Amygdala (tissue), 56 donors: ENCODE measurements around the gene DPYD.

Experiments
- DNase-seq, 56 donors: peaks; one replicate each; lab custom pipeline; 2025; lab: John Stamatoyannopoulos, UW

The DPYD gene

DNA sequence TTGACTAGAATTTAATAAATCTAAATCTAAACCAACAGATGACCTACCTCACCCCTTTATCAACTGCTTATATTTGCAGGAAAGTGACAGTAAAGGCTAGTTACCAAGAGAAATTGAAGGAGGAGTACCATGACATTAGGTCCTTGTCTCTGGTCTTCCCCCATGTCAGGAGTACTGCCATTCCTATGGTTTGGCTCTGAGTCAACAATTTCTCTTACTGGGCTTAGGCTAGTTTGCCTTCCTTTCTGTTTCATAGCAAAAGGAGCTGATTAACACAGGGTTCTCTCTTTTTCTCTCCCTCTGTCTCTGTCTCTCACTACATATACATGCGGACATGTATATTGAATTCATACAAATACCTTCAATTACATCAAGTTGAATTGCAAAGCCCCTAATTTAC lies 579.9 kb downstream of the DPYD start:
- no peak for DNase-seq

DNA sequence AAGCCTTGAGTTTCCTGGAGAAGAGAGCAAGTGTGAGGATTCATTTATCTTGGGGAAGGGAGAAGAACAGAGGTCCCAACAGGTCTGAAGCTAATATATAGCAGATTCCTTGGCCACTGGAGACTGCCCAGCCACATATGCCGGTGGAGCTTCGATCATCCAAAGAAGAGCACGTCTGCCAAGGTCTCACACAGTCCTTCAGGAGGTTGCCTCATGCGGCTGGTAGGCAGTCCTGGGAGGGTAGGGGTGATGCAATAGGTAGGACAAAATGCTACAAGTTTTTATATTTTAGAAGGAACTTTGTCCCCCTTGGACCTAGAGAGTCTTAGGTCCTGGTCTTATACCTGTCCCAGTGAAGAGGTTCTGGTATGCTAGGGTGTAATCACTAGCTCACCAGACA lies 582.5 kb downstream of the DPYD start:
- no peak for DNase-seq

DNA sequence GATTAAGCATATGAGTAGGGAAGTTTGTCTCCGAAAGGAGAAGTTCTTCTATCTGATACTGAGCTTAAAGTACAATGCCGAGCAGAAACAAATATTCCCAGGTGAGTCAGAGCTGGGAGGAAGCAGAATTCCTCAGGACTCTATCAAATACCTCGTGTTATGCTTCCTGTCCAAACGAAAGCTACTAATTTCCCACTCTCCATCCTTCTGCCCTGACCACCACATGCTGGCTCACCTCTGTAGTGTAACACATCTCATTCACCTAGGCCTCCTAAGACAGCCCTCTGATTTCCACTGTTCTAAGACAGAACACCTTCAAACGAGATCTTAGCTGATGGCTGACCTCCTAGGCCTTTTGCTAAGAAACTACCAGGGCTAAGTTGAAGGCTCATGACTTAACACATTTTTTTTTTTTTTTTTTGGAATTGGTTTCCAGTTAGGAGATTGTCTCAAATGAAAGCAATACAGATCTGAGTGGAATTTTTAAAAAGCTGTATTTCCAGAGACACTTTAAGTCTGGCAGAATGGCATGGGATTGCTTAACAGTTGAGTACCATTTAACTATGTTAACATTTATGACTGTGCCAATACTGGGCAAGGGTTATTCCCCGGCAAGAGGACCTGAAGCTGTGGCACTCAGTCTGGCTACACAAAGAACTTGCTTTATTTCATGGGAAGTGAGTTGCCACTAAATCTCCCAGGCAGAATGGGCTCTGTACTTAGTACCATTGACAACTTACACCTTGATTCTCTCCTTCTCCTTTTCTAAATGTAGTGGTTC lies 583.4 kb downstream of the DPYD start:
- DNase-seq = no peak

DNA sequence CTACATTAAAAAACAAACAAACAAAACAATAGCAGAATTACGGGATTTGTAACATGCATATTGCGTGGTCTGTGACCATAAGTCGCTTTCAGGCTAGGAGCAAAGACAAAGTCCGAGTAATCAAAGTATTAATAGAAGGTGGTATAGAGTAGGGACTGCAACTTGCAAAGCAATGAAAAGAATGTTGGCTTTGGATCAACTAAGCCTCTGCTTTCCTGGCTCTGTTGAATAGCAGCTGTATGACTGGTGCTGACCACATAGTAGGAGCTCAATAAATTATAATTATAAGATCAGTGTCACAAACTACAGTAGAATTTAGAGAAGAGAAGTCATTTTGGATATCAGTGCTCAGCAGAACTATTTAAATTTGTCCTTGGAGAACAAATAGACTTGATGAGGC lies 586.4 kb downstream of the DPYD start:
- DNase-seq = no peak

DNA sequence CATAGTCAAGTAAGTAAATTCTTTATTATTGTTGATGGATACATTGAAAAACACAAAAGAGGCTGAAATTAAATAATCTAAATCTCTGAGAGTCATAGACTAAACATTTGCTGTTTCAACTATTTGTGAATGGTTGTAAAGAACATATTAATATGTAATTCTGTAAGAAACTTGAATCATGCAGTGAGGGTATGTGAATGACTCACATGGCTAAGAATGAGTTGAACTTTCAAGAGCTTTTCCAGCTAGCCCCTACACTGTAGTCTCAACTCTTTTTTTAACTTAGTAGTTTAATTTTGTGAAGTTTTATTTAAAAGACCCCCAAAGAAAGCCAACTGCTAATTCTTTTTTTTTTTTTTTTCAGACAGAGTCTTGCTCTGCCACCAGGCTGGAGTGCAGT lies 588.1 kb downstream of the DPYD start:
- DNase-seq = no peak

DNA sequence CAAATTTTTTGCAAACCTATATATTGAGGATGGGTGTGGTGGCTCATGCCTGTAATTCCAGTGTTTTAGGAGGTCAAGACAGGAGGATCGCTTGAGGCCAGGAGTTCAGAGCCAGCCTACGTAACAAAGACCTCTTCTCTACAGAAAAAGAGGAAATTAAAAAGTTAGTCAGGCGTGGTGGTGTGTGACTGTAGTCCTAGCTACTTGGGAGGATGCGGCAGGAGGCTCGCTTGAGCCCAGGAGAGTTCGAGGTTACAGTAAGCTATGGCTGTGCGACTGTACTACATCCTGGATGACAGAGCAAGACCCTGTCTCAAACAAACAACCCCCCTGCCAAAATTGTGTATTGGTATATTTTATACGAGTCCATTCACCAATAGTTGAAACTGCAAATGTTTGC lies 589.7 kb downstream of the DPYD start:
- no peak for DNase-seq

DNA sequence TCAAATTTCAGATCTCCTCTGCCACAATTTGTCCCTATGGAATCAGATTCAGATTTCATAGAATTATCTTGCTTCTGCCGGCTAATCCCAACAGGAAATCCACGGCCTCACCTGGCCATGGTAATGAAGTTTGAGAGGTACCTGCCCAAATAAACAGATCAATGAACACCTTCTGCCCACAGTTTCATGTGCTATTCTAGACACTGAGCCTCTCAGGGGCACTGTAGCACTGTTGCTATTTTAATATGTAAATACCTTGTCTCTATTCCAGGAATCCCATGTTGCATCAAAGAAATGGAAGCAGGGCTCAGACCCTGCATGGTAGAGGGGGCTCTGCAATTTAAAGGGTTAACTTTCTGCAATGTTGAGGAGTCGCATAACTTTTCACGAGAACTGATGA lies 606.1 kb downstream of the DPYD start:
- DNase-seq = no peak

DNA sequence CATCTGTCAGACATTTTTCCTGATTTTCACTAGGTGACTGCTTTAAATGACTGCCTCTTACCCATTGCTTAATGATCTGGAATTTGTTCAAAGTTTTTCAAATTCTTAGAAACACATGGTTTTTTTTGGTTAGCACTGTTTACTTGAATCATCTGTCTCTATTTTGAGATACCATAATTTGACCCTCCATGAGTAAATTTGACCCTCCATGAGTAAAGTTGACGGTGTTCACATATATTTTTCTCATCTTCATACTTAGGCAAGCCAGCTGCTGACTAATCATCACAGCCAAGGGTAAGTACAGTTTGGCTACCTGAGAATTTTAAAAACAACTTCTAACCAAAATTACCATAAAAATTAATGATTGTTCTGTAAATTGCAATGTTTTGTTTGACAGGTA lies 612.7 kb downstream of the DPYD start:
- DNase-seq = no peak

DNA sequence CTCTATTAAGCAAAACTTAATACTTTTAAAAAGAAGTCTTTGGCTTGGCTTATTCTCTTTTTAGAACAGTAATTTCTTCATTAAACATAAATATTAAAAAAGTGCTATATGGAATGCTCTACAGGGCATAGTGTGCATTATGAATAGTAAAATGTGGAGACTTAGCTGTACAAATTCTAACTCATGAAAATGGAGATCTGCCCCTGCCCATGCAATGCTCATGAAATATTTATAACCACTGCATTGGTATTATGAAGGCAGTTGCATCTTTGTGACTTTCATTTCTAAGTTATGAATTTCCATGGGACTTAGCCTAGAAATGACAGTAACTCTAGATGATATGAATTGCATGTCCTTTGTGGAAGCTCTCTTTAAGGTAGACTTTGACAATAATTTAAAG lies 613.3 kb downstream of the DPYD start:
- DNase-seq = no peak

DNA sequence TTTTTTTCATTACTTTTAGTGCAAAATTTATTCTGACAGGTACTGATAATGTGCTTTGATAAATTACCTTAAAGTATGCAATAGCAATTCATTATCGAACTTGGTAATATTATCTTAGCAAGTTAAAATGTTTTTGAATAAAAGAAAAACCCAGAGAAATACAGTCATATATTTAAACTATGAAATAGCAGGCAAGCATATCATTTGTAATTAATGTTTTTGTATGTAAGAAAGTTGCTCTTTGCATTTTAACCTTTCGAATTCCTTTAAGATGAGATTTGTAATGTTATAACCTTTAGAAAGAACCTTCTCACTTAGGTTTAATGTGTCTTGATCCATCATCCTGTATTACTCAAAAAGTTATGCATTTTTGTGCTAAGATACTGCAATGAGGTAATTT lies 613.7 kb downstream of the DPYD start:
- no peak for DNase-seq

DNA sequence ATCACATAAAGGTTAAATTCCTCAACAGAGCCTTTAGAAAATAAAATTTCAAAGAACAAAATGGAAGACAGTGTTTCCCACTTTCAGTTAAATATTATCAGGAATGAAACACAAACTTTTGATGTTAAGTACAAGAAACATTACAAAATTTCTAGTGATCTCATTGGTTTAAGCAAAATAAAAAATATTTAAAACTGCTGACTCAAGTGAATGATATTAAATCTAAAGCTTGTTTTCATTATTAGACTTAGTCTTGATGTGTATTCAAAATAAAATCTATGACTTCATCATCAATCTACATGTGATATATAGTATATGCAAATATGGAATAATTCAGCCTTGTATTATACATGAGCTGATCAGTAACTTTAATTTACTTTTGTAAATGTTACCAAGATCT lies 614.3 kb downstream of the DPYD start:
- no peak for DNase-seq

DNA sequence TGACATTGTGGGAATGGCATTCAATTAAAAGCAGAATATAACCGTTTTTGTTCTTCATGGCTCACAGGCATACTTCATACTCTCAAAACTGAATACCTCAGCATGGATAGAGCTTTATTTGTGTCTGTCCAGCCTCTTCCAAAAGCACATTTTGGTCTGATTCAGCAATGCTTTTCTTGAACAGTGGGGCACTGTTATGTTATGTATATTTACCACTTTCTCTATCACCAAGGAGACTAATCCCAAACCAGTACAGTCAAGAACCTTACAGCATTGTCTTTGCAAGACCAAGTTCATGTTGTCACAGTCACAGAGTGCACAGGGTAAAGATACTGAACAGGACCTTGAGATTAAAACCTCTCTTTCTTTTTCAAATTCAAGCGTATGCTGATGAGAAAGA lies 616.5 kb downstream of the DPYD start:
- DNase-seq = peak in 1 of 56 donors; percentile 1

DNA sequence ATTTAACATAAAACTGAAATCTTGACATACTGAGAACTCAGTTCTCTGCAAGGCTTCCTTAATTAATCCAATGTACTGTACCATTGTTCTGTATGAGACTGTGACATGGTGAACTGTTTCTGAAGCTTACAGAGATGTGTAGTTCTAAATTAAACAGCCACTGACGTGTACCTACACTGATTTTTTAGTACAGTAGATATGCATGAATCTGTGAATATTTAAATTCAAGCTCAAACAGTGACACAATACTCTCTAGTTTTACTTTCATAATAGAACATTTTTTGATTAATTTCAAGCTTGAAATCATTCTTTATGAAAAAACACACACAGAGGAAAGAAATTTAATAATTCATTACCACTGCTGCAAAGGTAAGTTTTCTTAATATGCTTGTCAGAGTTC lies 621.9 kb downstream of the DPYD start:
- no peak for DNase-seq

DNA sequence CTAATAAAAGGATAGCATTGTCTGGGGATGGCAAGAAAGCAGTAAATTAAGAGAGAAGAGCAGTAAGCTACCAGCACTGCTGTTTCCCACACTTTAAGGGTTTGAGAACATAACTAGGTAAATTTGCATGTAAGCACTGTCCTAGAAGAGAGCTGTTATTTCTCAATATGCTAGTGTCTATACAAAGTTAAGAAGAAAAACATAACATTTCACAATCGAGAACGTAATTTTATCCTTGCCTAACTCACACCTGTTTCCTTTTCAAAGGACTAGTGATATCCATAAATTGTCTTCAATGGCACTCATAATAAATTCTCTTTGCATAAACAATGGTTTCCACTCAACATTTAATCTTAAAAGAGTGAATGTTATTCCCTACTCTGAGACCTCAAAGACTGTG lies 623.2 kb downstream of the DPYD start:
- no peak for DNase-seq

DNA sequence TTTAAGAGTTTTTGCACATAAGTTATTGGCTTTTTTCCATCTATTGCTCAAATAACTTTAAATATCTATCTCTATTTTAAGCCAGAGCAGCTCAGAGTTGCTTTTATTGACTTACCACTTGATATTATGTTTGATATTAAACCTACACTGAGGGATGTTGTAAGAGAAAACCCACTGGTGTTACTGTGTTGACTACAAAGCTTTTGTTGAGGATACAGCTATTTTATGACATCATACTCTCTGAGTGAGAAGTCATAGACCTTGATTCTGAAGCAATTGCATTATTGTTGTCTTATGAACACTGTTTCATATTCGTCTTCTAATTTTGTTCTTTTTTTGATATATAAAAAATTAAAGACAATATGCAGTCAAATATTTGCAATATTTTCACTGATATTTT lies 638.9 kb downstream of the DPYD start:
- DNase-seq = no peak

DNA sequence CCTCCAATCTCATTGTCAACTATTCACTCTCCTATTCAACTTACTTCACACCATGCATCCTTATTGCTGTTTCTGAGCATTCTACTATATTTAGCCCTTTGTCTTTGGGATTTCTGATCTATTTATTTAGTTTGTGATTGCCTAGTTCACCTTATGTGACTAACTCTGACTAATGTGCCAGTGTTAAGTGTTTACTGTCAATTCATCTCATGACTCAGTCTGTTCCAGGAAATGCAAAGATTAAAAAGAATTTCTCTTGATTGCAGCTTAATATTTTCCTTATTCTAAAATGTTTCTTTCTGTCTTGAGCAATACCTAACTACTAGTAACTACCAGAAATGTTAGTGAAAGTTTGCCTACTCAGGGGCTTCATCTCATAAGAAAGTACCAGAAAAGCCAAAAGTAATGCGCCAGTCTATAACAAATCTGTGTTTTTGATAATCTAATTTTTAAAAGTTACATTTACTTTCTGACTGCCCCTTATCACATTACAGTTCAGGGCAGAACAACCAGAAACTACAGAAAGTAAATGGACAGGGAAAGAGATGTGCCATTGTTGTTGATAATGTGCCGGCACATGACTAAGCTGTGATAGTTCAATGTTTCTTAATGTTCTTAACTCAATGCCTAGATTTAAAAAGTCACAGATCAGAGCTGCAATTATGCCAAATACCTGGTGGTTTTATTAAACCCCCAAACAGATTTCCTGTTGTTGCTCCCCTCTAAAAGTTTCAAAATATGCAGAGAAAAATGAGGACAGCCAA lies 642.8 kb downstream of the DPYD start:
- no peak for DNase-seq

DNA sequence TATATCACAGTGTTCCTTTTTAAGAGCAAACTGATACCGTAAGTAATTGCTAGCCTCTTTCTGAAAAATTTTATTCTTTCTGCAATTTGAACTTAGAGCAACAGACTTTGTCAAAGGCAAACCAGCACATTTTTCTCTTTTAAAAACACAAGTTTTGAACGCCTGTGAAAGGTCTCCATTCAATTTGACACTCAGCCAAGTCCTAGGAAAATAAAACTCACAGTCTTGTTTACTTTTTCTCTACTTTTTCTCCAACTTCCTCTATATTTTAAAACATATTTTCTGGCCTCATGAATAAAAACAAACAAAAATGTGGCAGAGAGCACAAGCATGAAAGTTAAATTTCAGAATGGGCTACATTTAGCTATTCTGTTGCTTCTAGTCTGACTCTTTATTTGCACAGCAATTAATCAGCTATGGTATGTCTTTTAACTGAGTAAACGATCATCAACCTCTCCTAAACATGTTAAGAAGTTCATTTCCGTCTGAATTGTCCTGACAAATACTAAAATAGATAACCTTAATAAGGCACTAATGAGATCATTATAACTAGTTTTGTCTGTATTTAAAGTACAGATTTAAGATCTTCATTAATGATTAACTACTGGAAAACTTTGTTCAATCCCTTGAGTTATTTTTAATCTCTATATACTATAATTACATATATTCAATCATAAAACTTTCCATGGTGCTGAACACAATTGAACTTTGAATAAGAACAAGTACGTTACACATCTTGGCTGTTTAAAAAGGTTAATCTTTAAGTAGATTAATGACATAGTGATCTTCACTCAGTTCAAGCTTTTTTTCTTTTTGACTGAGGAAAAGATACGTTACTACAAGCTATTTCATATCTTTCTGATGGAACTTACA lies 648.7 kb downstream of the DPYD start:
- DNase-seq = no peak

DNA sequence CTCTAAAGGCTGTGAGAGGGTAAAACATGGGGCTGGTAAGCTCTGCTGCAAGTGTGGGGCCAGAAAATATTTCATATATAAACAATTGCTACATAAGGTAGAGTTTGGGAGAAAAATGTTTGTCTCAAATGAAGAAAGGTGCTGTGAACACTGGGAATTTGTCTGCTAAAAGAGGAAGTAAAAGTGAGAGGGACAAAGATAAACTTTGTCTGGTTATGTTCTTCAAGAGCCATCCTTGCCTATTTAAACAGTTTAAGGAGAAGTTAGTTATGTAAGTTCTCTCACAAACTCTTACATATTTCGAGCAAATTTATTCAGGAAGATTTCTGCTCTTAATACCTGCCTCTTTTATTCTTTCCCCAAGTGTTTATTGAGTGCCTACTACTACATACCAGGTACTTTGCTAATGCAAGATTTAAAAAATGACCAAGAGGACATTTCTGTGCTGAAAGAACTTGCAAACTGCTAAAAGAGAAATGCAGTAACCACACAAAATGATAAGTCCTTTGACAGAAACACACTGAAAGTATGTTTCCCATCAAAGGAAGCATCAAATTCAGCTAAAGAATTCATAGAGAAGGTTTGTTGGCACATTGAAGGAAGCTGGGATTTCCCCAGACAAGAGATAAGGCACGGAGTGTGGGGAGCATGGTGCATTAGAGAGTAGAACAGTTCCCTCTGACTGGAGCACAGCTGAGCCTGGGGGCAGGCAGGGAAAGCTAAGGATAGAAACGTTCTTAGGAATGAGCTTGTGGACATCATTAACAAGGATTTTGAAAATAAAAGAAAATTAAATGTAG lies 650.1 kb downstream of the DPYD start:
- DNase-seq = no peak

DNA sequence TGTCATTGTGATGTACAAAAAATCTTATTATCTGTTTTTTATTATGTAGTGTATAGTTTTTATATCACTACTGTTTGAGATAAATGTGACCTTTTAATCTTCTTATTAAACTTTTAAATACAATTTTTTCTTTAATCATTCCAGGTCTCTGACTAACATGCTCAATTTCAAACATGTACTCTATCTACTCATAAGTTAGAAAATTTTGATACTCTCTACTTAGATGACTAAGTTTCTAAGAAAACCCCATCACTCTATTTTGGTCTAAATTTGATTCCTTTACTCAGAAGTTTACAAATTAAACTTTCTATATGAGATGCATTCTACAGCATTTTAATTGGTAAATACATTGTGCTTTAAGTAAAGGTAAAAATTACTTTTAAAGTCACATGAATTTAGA lies 655.2 kb downstream of the DPYD start:
- DNase-seq = no peak

DNA sequence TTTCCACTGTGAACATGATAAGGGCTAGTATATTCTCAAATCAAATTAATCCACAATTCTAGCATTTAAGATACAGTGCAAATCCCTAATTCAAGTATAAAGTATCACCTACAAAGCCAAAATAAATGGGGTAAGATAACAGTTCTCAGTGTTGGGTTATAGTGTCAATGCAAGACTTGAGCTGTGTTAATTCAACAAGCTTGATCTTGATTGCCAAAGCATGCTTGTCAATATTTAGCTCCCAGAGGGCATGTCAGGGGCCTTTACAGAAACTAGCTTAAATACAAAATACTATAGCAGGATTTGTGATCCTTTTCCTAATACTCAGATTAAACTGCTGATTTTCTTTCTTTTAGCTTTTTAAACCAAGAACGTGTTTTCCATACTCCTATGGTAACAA lies 658.0 kb downstream of the DPYD start:
- DNase-seq = no peak

DNA sequence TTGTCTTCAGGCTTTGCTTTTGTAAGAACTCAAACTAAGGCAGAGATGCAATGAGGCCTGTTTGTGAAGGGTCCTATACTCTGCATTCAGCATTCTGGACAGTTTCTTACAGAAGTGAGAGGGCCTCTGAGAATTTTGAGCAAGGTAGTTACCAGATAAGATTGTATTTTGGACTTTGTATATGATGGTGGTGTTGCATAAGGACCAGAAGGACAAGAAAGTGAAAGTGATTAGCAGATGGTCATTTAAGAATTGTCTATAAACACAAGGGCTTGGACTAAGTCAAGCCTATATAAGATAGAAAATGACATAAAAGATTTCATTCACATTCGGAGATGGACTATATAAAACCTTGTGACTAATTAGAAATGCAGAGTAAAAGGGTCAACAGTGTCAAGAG lies 662.2 kb downstream of the DPYD start:
- no peak for DNase-seq
